Activated CD8-positive, alpha-beta T cell treated with anti-CD3 and anti-CD28 coated beads, Interleukin-2, amount 10 ng/mL, durations not matched to agents 7 days and 5 days (primary cell): ENCODE measurements around the gene AKAIN1. TPM values are rescaled to one million over a fixed set of nuclear protein-coding genes. Genes with fewer than 3 reads are reported as not detected.

Experiments used
- ATAC-seq: fragments of 150-1000 bp; cut with Tn5 transposase; one replicate; pipeline ENCODE4 v1.10.0; 2021; ENCODE audit warnings: moderate library complexity
- CTCF ChIA-PET: fragments of 350-600 bp; sonication (Branson Sonifier 250); formaldehyde crosslinking; loops from one replicate; lab custom pipeline; 2021; ENCODE audit warnings: antibody characterized with exemption; lab: Charles Lee
- POLR2A ChIA-PET: fragments of 350-600 bp; sonication (Branson Sonifier 250); formaldehyde crosslinking; loops from one replicate; lab custom pipeline; 2021; ENCODE audit warnings: antibody characterized with exemption; lab: Charles Lee
- DNase-seq: peaks from one replicate; pipeline ENCODE4 v3.0.0-alpha.2; 2020
- H3K27ac Mint-ChIP-seq: one replicate; pipeline ENCODE4 v1.8.0; 2021; ENCODE audit warnings: mild to moderate bottlenecking, mixed read lengths
- H3K27me3 Mint-ChIP-seq: one replicate; pipeline ENCODE4 v1.8.0; 2021; ENCODE audit warnings: low read depth, mixed read lengths
- H3K36me3 Mint-ChIP-seq: one replicate; pipeline ENCODE4 v1.8.0; 2021; ENCODE audit warnings: low read depth, mixed read lengths
- H3K4me1 Mint-ChIP-seq: one replicate; pipeline ENCODE4 v1.8.0; 2021; ENCODE audit warnings: low read depth, mixed read lengths
- H3K4me3 Mint-ChIP-seq: one replicate; pipeline ENCODE4 v1.8.0; 2021; ENCODE audit warnings: mild to moderate bottlenecking, mixed read lengths
- H3K9me3 Mint-ChIP-seq: one replicate; pipeline ENCODE4 v1.8.0; 2022; ENCODE audit warnings: mixed read lengths; ENCODE audit not compliant: insufficient read depth
- total RNA-seq, 2 experiments: library from RNA; stranded (reverse); gene quantifications; one replicate each; pipeline ENCODE4 v1.2.3, GENCODE V29; 2021

The AKAIN1 gene
- total RNA-seq, 2 experiments from 2014 or later: not detected

DNA sequence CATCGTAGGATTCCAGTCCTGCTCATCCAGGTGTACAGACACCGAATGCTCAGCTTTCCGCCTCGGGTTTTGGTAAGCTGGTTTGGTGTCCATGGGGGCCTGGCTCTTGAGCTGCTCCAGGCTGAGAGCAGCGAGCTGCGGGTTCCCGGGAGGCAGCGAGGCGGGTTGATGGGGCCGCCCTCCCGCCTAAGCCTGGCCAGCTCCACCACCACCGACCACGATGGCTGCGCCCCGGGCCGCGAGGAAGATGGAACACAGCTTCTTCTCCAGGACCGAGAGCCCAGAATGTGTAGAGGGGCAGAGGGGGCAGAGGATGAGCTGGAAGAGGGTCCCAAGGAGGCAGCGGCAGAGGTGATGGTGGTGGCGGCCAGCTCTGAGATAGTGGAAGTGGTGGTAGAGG is 64.1 kb downstream of the AKAIN1 start:
- ATAC-seq (no peak), DNase-seq (no peak)
- no peak overlapping the region for H3K4me3 Mint-ChIP-seq
- ChIA-PET CTCF (no interaction called here), POLR2A (no interaction called here)
- H3K27ac Mint-ChIP-seq: no peak overlapping the region
- no peaks in the 10 kb centered on the region for H3K27me3 Mint-ChIP-seq
- H3K36me3 Mint-ChIP-seq: no peaks in the 10 kb centered on the region
- no peaks in the 10 kb centered on the region for H3K4me1 Mint-ChIP-seq
- no peaks in the 10 kb centered on the region for H3K9me3 Mint-ChIP-seq

- H3K27ac Mint-ChIP-seq: no peak overlapping the region
- no peaks in the 10 kb centered on the region for H3K36me3 Mint-ChIP-seq
- POLR2A ChIA-PET: no interaction called here
These were observed 74.8 kb downstream of the AKAIN1 start for GRCh38 chr18:5122272-5122671.

DNA sequence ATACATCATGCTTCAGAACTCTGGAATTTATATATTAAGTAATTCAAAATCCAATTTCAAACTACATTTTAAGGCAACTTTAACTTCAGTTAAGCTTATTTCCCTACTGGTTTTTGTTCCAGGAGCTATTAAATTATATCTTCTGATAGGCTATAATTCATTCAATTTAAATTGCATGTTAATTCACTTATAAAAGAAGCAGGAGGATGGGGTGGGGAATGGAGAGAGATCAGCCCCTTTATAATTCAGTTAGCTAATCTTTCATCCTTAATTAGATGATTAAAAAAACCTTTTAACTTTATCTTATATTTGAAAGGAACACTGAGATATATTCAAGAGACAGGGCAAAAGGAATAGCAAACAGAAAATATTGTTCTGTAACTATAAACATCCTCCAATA is 86.8 kb downstream of the AKAIN1 start:
- Mint-ChIP-seq H3K27ac (no peak overlapping the region), H3K27me3 (peaks cover 3% of the 10 kb centered on the region), H3K4me1 (no peaks in the 10 kb centered on the region), H3K36me3 (no peaks in the 10 kb centered on the region), H3K9me3 (no peaks in the 10 kb centered on the region), H3K4me3 (no peak overlapping the region)
- ATAC-seq (no peak), DNase-seq (no peak)
- CTCF ChIA-PET: no interaction called here
- POLR2A ChIA-PET: interaction anchor here (0.8 kb wide), 1 partner anchor 608 kb away, joined by 3 read pairs; no protein-coding TSS in a partner anchor

More at GRCh38 chr18:5122272-5122671, 74.8 kb downstream of the AKAIN1 start:
- no peaks in the 10 kb centered on the region for H3K27me3 Mint-ChIP-seq
- no peak overlapping the region for H3K4me3 Mint-ChIP-seq
- ATAC-seq: no peak
- peaks cover 12% of the 10 kb centered on the region for H3K9me3 Mint-ChIP-seq
- no peak for DNase-seq
- CTCF ChIA-PET: no interaction called here
- no peaks in the 10 kb centered on the region for H3K4me1 Mint-ChIP-seq

DNA sequence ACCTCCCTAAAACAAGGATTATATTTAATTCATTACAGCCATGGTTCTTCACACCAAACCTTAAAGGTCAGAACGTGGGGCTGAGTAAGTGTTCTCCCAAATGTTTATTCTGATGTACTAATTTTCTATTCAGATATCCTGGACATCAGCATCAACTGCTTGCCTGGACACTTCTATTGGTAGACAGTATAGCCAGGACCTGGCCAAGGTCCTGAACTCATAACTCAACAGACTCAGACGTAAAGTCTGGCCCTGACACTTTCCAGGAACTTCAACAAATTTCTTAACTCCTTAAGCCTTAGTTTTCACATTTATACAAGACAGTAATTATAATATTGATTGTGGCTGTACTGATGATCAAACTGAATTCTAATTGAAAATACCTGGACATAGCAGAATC is 89.1 kb downstream of the AKAIN1 start:
- H3K9me3 Mint-ChIP-seq: no peaks in the 10 kb centered on the region
- DNase-seq: no peak
- ATAC-seq: no peak
- H3K27me3 Mint-ChIP-seq: peaks cover 3% of the 10 kb centered on the region
- ChIA-PET POLR2A (no interaction called here), CTCF (no interaction called here)
- H3K27ac Mint-ChIP-seq: no peak overlapping the region
- no peaks in the 10 kb centered on the region for H3K4me1 Mint-ChIP-seq
- H3K36me3 Mint-ChIP-seq: no peaks in the 10 kb centered on the region
- no peak overlapping the region for H3K4me3 Mint-ChIP-seq

- Mint-ChIP-seq H3K36me3 (no peaks in the 10 kb centered on the region), H3K27ac (no peak overlapping the region), H3K9me3 (no peaks in the 10 kb centered on the region), H3K4me1 (no peaks in the 10 kb centered on the region), H3K4me3 (no peak overlapping the region), H3K27me3 (peaks cover 3% of the 10 kb centered on the region)
- ChIA-PET CTCF (no interaction called here), POLR2A (interaction anchor here (1.4 kb wide), 1 partner anchor 190 kb away, joined by 3 read pairs; no protein-coding TSS in a partner anchor)
- DNase-seq (no peak), ATAC-seq (no peak)
These were observed 90.3 kb downstream of the AKAIN1 start for GRCh38 chr18:5106730-5107129.

DNA sequence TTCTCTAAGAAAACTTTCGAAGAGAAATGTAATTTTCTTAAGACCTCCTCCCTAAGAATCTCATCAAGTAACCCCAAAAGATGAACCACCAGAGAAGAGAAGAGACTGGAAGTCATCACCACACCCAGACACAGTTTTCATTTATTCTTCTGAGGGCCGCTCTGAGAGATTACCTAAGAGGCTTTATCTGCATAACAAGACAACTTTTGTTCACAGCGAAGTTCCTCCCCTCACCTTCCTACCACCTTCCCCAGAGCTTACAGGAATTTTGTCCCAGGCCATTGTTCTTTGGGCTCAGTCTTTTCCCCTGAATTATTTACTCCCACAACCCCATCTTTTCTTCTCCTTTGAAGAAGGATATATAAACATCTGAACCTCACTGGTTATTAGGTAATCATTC is 92.8 kb downstream of the AKAIN1 start:
- ATAC-seq: no peak
- Mint-ChIP-seq H3K4me1 (no peaks in the 10 kb centered on the region), H3K36me3 (no peaks in the 10 kb centered on the region), H3K9me3 (no peaks in the 10 kb centered on the region), H3K4me3 (no peak overlapping the region), H3K27me3 (no peaks in the 10 kb centered on the region), H3K27ac (no peak overlapping the region)
- ChIA-PET CTCF (no interaction called here), POLR2A (no interaction called here)
- no peak for DNase-seq

DNA sequence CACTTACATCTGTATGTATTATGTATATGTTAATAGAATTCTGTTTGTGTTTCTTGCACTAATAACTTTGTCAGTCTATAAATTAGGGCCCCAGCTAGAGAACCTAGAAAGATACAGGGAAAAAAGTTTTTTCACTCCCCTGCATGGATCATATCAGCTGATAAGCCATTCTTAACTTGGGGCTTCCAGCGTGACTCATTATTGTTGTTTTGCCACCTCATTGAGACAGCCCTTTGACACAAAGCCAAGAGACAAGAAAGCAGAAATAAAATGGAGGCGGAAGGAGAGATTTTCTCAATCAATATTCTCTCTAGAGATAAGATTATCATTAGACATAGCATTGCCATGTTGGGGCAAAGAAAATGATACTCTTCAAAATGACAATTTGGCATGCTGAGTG is 93.4 kb downstream of the AKAIN1 start:
- no peak for ATAC-seq
- CTCF ChIA-PET: no interaction called here

GRCh38 chr18:5103286-5103685 is 93.8 kb downstream of the AKAIN1 start:
- ATAC-seq: no peak
- DNase-seq: no peak
- CTCF ChIA-PET: interaction anchor here (1.1 kb wide), 1 partner anchor 134 kb away, joined by 3 read pairs; no protein-coding TSS in a partner anchor
- Mint-ChIP-seq H3K9me3 (no peaks in the 10 kb centered on the region), H3K27ac (no peak overlapping the region), H3K4me1 (no peaks in the 10 kb centered on the region), H3K36me3 (no peaks in the 10 kb centered on the region), H3K27me3 (no peaks in the 10 kb centered on the region), H3K4me3 (no peak overlapping the region)
- POLR2A ChIA-PET: no interaction called here

More for the DNA sequence above, 93.4 kb downstream of the AKAIN1 start:
- Mint-ChIP-seq H3K27me3 (no peaks in the 10 kb centered on the region), H3K4me3 (no peak overlapping the region), H3K36me3 (no peaks in the 10 kb centered on the region), H3K27ac (no peak overlapping the region), H3K9me3 (no peaks in the 10 kb centered on the region), H3K4me1 (no peaks in the 10 kb centered on the region)
- POLR2A ChIA-PET: no interaction called here
- no peak for DNase-seq

DNA sequence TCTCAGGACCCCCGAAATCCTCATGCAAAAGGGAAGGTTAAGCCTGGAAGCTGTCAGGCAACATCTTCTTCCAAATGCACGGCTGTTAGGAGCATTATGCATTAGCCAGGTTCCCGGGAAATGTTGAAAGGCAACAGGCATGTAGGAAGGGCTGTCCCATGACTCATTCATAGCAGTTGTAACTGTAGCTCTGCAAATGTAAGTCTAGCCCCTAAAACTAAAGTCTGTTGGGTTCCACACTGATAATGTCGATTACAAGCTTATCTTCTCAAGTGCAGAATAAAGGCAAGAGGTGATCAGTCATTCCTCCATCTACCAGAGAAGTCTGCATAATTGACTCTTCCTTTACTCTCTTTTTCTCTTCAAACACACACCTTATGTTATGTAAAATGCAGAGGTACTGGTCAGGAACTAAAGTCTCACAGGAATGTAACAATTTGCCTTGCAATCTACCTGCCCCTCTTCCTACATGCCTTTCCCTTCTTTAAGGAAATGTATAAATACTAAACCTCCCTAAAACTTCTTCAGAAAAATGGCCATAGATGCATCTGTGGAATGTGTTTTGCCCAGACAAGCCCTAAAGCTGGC is 99.8 kb downstream of the AKAIN1 start:
- H3K4me3 Mint-ChIP-seq: no peak overlapping the region
- POLR2A ChIA-PET: no interaction called here
- no peaks in the 10 kb centered on the region for H3K27me3 Mint-ChIP-seq
- ATAC-seq: no peak
- no peaks in the 10 kb centered on the region for H3K36me3 Mint-ChIP-seq
- DNase-seq: no peak
- no peak overlapping the region for H3K27ac Mint-ChIP-seq
- CTCF ChIA-PET: interaction anchor here (0.8 kb wide), 1 partner anchor 39 kb away, joined by 3 read pairs; no protein-coding TSS in a partner anchor
- H3K9me3 Mint-ChIP-seq: no peaks in the 10 kb centered on the region
- H3K4me1 Mint-ChIP-seq: no peaks in the 10 kb centered on the region

DNA sequence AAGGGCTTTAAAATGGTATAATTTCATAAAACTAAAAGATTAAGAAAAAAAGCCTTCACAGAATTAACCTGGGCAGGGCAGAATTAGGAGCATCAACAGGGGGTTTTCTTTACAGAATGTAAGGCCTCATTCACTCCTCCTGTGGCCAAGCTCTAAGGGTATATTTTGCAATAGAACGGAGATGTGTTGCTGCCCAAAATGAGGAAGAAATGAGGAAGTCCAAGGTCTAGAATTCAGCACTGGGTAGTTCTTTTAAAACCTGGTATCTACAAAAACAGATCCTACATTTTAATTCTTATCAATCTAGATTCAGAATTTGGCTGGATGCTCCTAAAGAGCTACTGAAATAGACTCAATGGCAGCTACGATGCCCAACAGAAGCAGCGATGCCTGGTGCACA is 101.8 kb downstream of the AKAIN1 start:
- Mint-ChIP-seq H3K9me3 (peaks cover 5% of the 10 kb centered on the region), H3K36me3 (no peaks in the 10 kb centered on the region), H3K4me3 (no peak overlapping the region), H3K4me1 (no peaks in the 10 kb centered on the region), H3K27me3 (no peaks in the 10 kb centered on the region), H3K27ac (no peak overlapping the region)
- ATAC-seq: no peak
- no peak for DNase-seq
- CTCF ChIA-PET: no interaction called here
- POLR2A ChIA-PET: interaction anchor here (0.6 kb wide), 1 partner anchor 201 kb away, joined by 3 read pairs; no protein-coding TSS in a partner anchor

DNA sequence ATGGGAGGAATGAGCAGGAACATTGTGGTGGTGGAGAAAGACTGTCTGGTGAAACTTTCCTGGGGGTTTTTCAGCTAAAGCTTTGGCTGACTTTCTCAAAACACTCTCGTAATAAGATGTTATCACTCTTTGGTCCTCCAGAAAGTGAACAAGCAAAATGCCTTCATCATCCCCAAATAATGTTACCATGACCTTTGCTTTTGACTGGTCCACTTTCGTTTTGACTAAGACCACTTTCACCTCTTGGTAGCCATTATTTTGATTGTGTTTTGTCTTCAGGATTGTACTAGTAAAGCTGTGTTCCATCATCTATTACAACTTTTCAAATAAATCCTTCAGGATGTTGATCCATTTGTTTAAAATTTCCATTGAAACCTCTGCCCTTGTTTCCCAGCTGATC is 103.2 kb downstream of the AKAIN1 start:
- no peak for DNase-seq
- H3K9me3 Mint-ChIP-seq: peaks cover 5% of the 10 kb centered on the region
- no peak overlapping the region for H3K4me3 Mint-ChIP-seq
- ATAC-seq: no peak
- ChIA-PET POLR2A (no interaction called here), CTCF (no interaction called here)
- no peaks in the 10 kb centered on the region for H3K27me3 Mint-ChIP-seq
- H3K27ac Mint-ChIP-seq: no peak overlapping the region
- H3K36me3 Mint-ChIP-seq: no peaks in the 10 kb centered on the region
- no peaks in the 10 kb centered on the region for H3K4me1 Mint-ChIP-seq
